Neuronal stem cell (in vitro differentiated cells): ENCODE measurements around the gene XPNPEP2.

ENCODE experiments used
- DNase-seq: peaks from one replicate; pipeline ENCODE4 v3.0.0-alpha.2; 2013; ENCODE audit warnings: low spot score
- H2AFZ ChIP-seq: one replicate; pipeline ENCODE4 v1.6.1; 2013; ENCODE audit warnings: mild to moderate bottlenecking, low read length, inconsistent platforms
- H2AK5ac ChIP-seq: 2 replicates; pipeline ENCODE4 v1.6.1; 2013; ENCODE audit warnings: low read depth, mild to moderate bottlenecking, inconsistent platforms, low read length, moderate library complexity, mixed read lengths
- H2BK120ac ChIP-seq: 2 replicates; pipeline ENCODE4 v1.6.1; 2013; ENCODE audit warnings: low read depth, mild to moderate bottlenecking, inconsistent platforms, low read length, moderate library complexity, mixed read lengths
- H2BK12ac ChIP-seq: one replicate; pipeline ENCODE4 v1.6.1; 2013; ENCODE audit warnings: low read length, inconsistent platforms
- H2BK15ac ChIP-seq: 2 replicates; pipeline ENCODE4 v1.6.1; 2013; ENCODE audit warnings: mild to moderate bottlenecking, low read length, inconsistent platforms, mixed read lengths
- H2BK5ac ChIP-seq: one replicate; pipeline ENCODE4 v1.6.1; 2013; ENCODE audit warnings: inconsistent platforms, mild to moderate bottlenecking, low read length, moderate library complexity
- H3K14ac ChIP-seq: one replicate; pipeline ENCODE4 v1.6.1; 2013; ENCODE audit warnings: low read length, inconsistent platforms
- H3K18ac ChIP-seq: 2 replicates; pipeline ENCODE4 v1.6.1; 2013; ENCODE audit warnings: low read length, inconsistent platforms
- H3K23ac ChIP-seq: 2 replicates; pipeline ENCODE4 v1.6.1; 2013; ENCODE audit warnings: low read depth, mild to moderate bottlenecking, mixed read lengths, low read length, inconsistent platforms; ENCODE audit not compliant: poor library complexity
- H3K27ac ChIP-seq: replicated peaks from 3 replicates; pipeline ENCODE4 v1.5.1; 2013; ENCODE audit warnings: low read length, inconsistent platforms
- H3K27me3 ChIP-seq, 3 experiments: 2 replicates each; pipeline ENCODE4 v1.6.1; 2013; ENCODE audit warnings: low read length in 3 of 3, mild to moderate bottlenecking in 2 of 3, inconsistent platforms in 1 of 3, low read depth in 1 of 3, mixed read lengths in 1 of 3, moderate library complexity in 1 of 3; ENCODE audit not compliant: control insufficient read depth in 3 of 3, insufficient read depth in 3 of 3
- H3K36me3 ChIP-seq, 2 donors: replicated peaks in 1 of 2; 2 replicates each; pipeline ENCODE4 v1.6.1; 2013; ENCODE audit warnings: low read length in 2 of 2; ENCODE audit not compliant: control insufficient read depth in 2 of 2, insufficient read depth in 2 of 2
- H3K4ac ChIP-seq: 2 replicates; pipeline ENCODE4 v1.6.1; 2013; ENCODE audit warnings: inconsistent platforms, mild to moderate bottlenecking, low read length, moderate library complexity
- H3K4me1 ChIP-seq, 2 donors: 1 replicate in 1 of 2; 2 replicates in 1 of 2; pipeline ENCODE4 v1.6.1; 2013; ENCODE audit warnings: low read length in 2 of 2, low read depth in 1 of 2; ENCODE audit not compliant: control insufficient read depth in 2 of 2, insufficient read depth in 1 of 2
- H3K4me2 ChIP-seq: one replicate; pipeline ENCODE4 v1.6.1; 2013; ENCODE audit warnings: mild to moderate bottlenecking, low read length, inconsistent platforms; ENCODE audit not compliant: insufficient read depth, poor library complexity, severe bottlenecking
- H3K4me3 ChIP-seq, 2 donors: 2 replicates each; pipeline ENCODE4 v1.5.1; 2013; ENCODE audit warnings: low read length in 2 of 2, mild to moderate bottlenecking in 2 of 2, inconsistent platforms in 1 of 2, moderate library complexity in 1 of 2
- H3K79me1 ChIP-seq: one replicate; pipeline ENCODE4 v1.6.1; 2013; ENCODE audit warnings: low read depth, mild to moderate bottlenecking, inconsistent platforms, low read length, moderate library complexity
- H3K9ac ChIP-seq: one replicate; pipeline ENCODE4 v1.6.1; 2013; ENCODE audit warnings: mild to moderate bottlenecking, low read depth, low read length, inconsistent platforms; ENCODE audit not compliant: poor library complexity
- H3K9me3 ChIP-seq, 2 donors: replicated peaks in 1 of 2; 2 replicates each; pipeline versions ENCODE3 to v1.6.1; 2013; ENCODE audit warnings: low read length in 2 of 2, mild to moderate bottlenecking in 2 of 2, inconsistent platforms in 1 of 2, low read depth in 1 of 2, mixed read lengths in 1 of 2, moderate library complexity in 1 of 2; ENCODE audit not compliant: control insufficient read depth in 2 of 2, insufficient read depth in 1 of 2
- H4K8ac ChIP-seq: one replicate; pipeline ENCODE4 v1.6.1; 2013; ENCODE audit warnings: low read depth, mild to moderate bottlenecking, inconsistent platforms, low read length, moderate library complexity
- H4K91ac ChIP-seq: one replicate; pipeline ENCODE4 v1.6.1; 2013; ENCODE audit warnings: low read length, low read depth, mild to moderate bottlenecking, inconsistent platforms; ENCODE audit not compliant: poor library complexity
- WGBS, 2 donors: extraction: QIAGEN DNeasy Blood & Tissue Kit; methylation state at CpG; one replicate each; pipeline ENCODE4 v1.1.7; 2013; ENCODE audit warnings: missing lambda C conversion rate in 2 of 2, mixed read lengths in 1 of 2; ENCODE audit not compliant: insufficient read length in 2 of 2, insufficient replicate concordance in 1 of 2; ENCODE audit errors: extremely low coverage in 2 of 2; 5-methylcytosine and 5-hydroxymethylcytosine counted together

XPNPEP2 gene

GRCh38 chrX:129733335-129733734 lies 5.4 kb upstream of the XPNPEP2 start:
- WGBS, 2 donors, result no CpG with 5 or more reads among the region's 4 CpGs

GRCh38 chrX:129736491-129736890 lies 2.3 kb upstream of the XPNPEP2 start:
- Histone ChIP-seq H3K36me3 (no peaks in the 10 kb centered on the region), H3K4me1 (peaks cover 0 to 4% of the 10 kb centered on the region in 2 donors), H3K4me2 (no peak overlapping the region), H3K14ac (no peak overlapping the region), H2BK5ac (no peak overlapping the region), H3K4me3 (no peak overlapping the region), H3K27ac (no peak overlapping the region), H2BK12ac (no peak overlapping the region), H2BK15ac (no peak overlapping the region), H4K91ac (no peak overlapping the region), H3K27me3 (peaks cover 0 to 17% (median 0%) of the 10 kb centered on the region in 3 experiments), H2AK5ac (no peak overlapping the region), H2AFZ (no peak overlapping the region), H3K9me3 (no peaks in the 10 kb centered on the region), H3K9ac (no peak overlapping the region), H3K23ac (no peak overlapping the region), H3K79me1 (no peaks in the 10 kb centered on the region), H2BK120ac (no peak overlapping the region), H4K8ac (no peak overlapping the region), H3K18ac (no peak overlapping the region), H3K4ac (no peak overlapping the region)
- WGBS, 2 donors, result no CpG with 5 or more reads among the region's 6 CpGs
- DNase-seq, result no peak

More at GRCh38 chrX:129733335-129733734, 5.4 kb upstream of the XPNPEP2 start:
- no peaks in the 10 kb centered on the region for H3K36me3 ChIP-seq
- no peak overlapping the region for H3K4me3 ChIP-seq
- H2AK5ac ChIP-seq, result no peak overlapping the region
- H2AFZ ChIP-seq, result no peak overlapping the region
- H3K23ac ChIP-seq, result no peak overlapping the region
- H3K4me1 ChIP-seq, result no peaks in the 10 kb centered on the region
- no peaks in the 10 kb centered on the region for H3K79me1 ChIP-seq
- H4K91ac ChIP-seq, result no peak overlapping the region
- H3K4ac ChIP-seq, result no peak overlapping the region
- H3K18ac ChIP-seq, result no peak overlapping the region
- H3K27ac ChIP-seq, result no peak overlapping the region
- H3K14ac ChIP-seq, result no peak overlapping the region
- H2BK15ac ChIP-seq, result no peak overlapping the region
- H3K27me3 ChIP-seq, result peaks cover 0 to 17% (median 0%) of the 10 kb centered on the region in 3 experiments
- H4K8ac ChIP-seq, result no peak overlapping the region
- H2BK5ac ChIP-seq, result no peak overlapping the region
- H3K9ac ChIP-seq, result no peak overlapping the region
- H2BK120ac ChIP-seq, result no peak overlapping the region
- H2BK12ac ChIP-seq, result no peak overlapping the region
- DNase-seq, result no peak
- no peak overlapping the region for H3K4me2 ChIP-seq
- H3K9me3 ChIP-seq, result no peaks in the 10 kb centered on the region

- no peak overlapping the region for H3K27ac ChIP-seq
Observed at GRCh38 chrX:129737916-129738315, 863 bp upstream of the XPNPEP2 start.

GRCh38 chrX:129739578-129739977 lies 799 bp downstream of the XPNPEP2 start:
- Histone ChIP-seq H2BK120ac (no peak overlapping the region), H3K27me3 (peaks cover 0 to 21% (median 0%) of the 10 kb centered on the region in 3 experiments), H2BK5ac (no peak overlapping the region), H3K14ac (no peak overlapping the region), H3K79me1 (no peaks in the 10 kb centered on the region), H3K27ac (no peak overlapping the region), H2AK5ac (no peak overlapping the region), H2AFZ (peak overlapping the region; percentile 75), H4K8ac (no peak overlapping the region), H3K18ac (no peak overlapping the region), H3K9me3 (no peaks in the 10 kb centered on the region), H3K36me3 (no peaks in the 10 kb centered on the region), H3K9ac (no peak overlapping the region), H3K23ac (no peak overlapping the region), H3K4me2 (no peak overlapping the region), H2BK12ac (no peak overlapping the region), H3K4me1 (peaks cover 0 to 5% of the 10 kb centered on the region in 2 donors), H3K4ac (no peak overlapping the region), H4K91ac (no peak overlapping the region), H3K4me3 (no peak overlapping the region), H2BK15ac (no peak overlapping the region)
- DNase-seq, result no peak
- no CpG with 5 or more reads among the region's 4 CpGs for WGBS, 2 donors

More at GRCh38 chrX:129737916-129738315, 863 bp upstream of the XPNPEP2 start:
- no peak overlapping the region for H4K91ac ChIP-seq
- H4K8ac ChIP-seq, result no peak overlapping the region
- H2AFZ ChIP-seq, result no peak overlapping the region
- H2BK120ac ChIP-seq, result no peak overlapping the region
- DNase-seq, result no peak
- H2BK15ac ChIP-seq, result no peak overlapping the region
- no peak overlapping the region for H3K4ac ChIP-seq
- no peak overlapping the region for H3K18ac ChIP-seq
- H3K36me3 ChIP-seq, result no peaks in the 10 kb centered on the region
- H2BK5ac ChIP-seq, result no peak overlapping the region
- H3K14ac ChIP-seq, result no peak overlapping the region
- no CpG with 5 or more reads among the region's 5 CpGs for WGBS, 2 donors
- H3K79me1 ChIP-seq, result no peaks in the 10 kb centered on the region
- peaks cover 0 to 17% (median 0%) of the 10 kb centered on the region in 3 experiments for H3K27me3 ChIP-seq
- no peak overlapping the region for H2BK12ac ChIP-seq
- no peaks in the 10 kb centered on the region for H3K9me3 ChIP-seq
- H3K4me3 ChIP-seq, result no peak overlapping the region
- H3K9ac ChIP-seq, result no peak overlapping the region
- H2AK5ac ChIP-seq, result no peak overlapping the region
- no peak overlapping the region for H3K4me2 ChIP-seq
- H3K4me1 ChIP-seq, result peaks cover 0 to 5% of the 10 kb centered on the region in 2 donors
- H3K23ac ChIP-seq, result no peak overlapping the region
